SJSA1 (cell line): Measurements from ENCODE around the gene CCDC63. TPM values are rescaled to one million over a fixed set of nuclear protein-coding genes. Genes with fewer than 3 reads are reported as not detected.

ENCODE experiments used
- DNase-seq, 2 experiments: peaks; one replicate each; pipeline ENCODE4 v3.0.0-alpha.2; 2015 to 2020; ENCODE audit warnings: low spot score in 2 of 2, low read depth in 1 of 2
- H3K27ac ChIP-seq: fragments of 250-450 bp; sonication (Bioruptor Pico); 2 replicates; pipeline ENCODE4 v1.5.1; 2020; ENCODE audit warnings: mild to moderate bottlenecking, moderate library complexity
- H3K27me3 ChIP-seq: fragments of 250-450 bp; sonication (Bioruptor Pico); replicated peaks from 2 replicates; pipeline ENCODE4 v1.5.1; 2020; ENCODE audit warnings: mild to moderate bottlenecking, moderate library complexity
- H3K36me3 ChIP-seq: fragments of 250-450 bp; sonication (Bioruptor Pico); 2 replicates; pipeline ENCODE4 v1.5.1; 2020; ENCODE audit warnings: mild to moderate bottlenecking
- H3K4me1 ChIP-seq: fragments of 250-450 bp; sonication (Bioruptor Pico); replicated peaks from 2 replicates; pipeline ENCODE4 v1.6.1; 2021; ENCODE audit warnings: mild to moderate bottlenecking
- H3K4me3 ChIP-seq: fragments of 250-450 bp; sonication (Bioruptor Pico); 2 replicates; pipeline ENCODE4 v1.5.1; 2020; ENCODE audit warnings: mild to moderate bottlenecking
- H3K9me3 ChIP-seq: fragments of 250-450 bp; sonication (Bioruptor Pico); replicated peaks from 2 replicates; pipeline ENCODE4 v1.5.1; 2020; ENCODE audit warnings: mild to moderate bottlenecking
- total RNA-seq: library from RNA; depleted of rRNA; stranded (reverse); fragments of >200 nt; shearing (Covaris generic); gene quantifications from 2 replicates; pipeline ENCODE4 v1.2.3, GENCODE V29; 2014

CCDC63 gene
- total RNA-seq, 1 experiment from 2014 or later: not detected

GRCh38 chr12:110821917-110822316, 24.9 kb upstream of the CCDC63 start:
- DNase-seq: no peak
- no peaks in the 10 kb centered on the region; the same call in none of the 2 replicates for H3K27me3 ChIP-seq

GRCh38 chr12:110822821-110823415, 23.9 kb upstream of the CCDC63 start:
- Histone ChIP-seq H3K27ac (no peak overlapping the region), H3K36me3 (no peaks in the 10 kb centered on the region), H3K4me1 (no peaks in the 10 kb centered on the region), H3K27me3 (no peaks in the 10 kb centered on the region; the same call in 1 of the 2 replicates), H3K4me3 (no peak overlapping the region), H3K9me3 (no peaks in the 10 kb centered on the region)
- DNase-seq: no peak

More at GRCh38 chr12:110821917-110822316, 24.9 kb upstream of the CCDC63 start:
- Histone ChIP-seq H3K27ac (no peak overlapping the region), H3K4me3 (no peak overlapping the region), H3K4me1 (no peaks in the 10 kb centered on the region), H3K9me3 (no peaks in the 10 kb centered on the region), H3K36me3 (no peaks in the 10 kb centered on the region)

- no peaks in the 10 kb centered on the region for H3K4me1 ChIP-seq
- no peak overlapping the region for H3K27ac ChIP-seq
- no peaks in the 10 kb centered on the region; the same call in 1 of the 2 replicates for H3K27me3 ChIP-seq
- no peak overlapping the region for H3K4me3 ChIP-seq
- H3K36me3 ChIP-seq: no peaks in the 10 kb centered on the region
- no peak for DNase-seq
- H3K9me3 ChIP-seq: no peaks in the 10 kb centered on the region
These were observed 22.4 kb upstream of the CCDC63 start for GRCh38 chr12:110824342-110824741.

- Histone ChIP-seq H3K4me1 (no peaks in the 10 kb centered on the region), H3K27me3 (no peaks in the 10 kb centered on the region; the same call in 1 of the 2 replicates), H3K4me3 (no peak overlapping the region), H3K9me3 (no peaks in the 10 kb centered on the region), H3K27ac (no peak overlapping the region), H3K36me3 (no peaks in the 10 kb centered on the region)
- no peak for DNase-seq
These were observed 21.3 kb upstream of the CCDC63 start for GRCh38 chr12:110825530-110825929.

- Histone ChIP-seq H3K9me3 (no peaks in the 10 kb centered on the region), H3K27ac (no peak overlapping the region), H3K27me3 (no peaks in the 10 kb centered on the region; the same call in 1 of the 2 replicates), H3K4me3 (no peak overlapping the region), H3K36me3 (no peaks in the 10 kb centered on the region), H3K4me1 (no peaks in the 10 kb centered on the region)
- DNase-seq: peak; percentile 46 to 71
These were observed 20.1 kb upstream of the CCDC63 start for GRCh38 chr12:110826592-110827200.

GRCh38 chr12:110829308-110829707, 17.5 kb upstream of the CCDC63 start:
- Histone ChIP-seq H3K36me3 (no peaks in the 10 kb centered on the region), H3K27me3 (no peaks in the 10 kb centered on the region; the same call in 1 of the 2 replicates), H3K27ac (no peak overlapping the region), H3K4me3 (no peak overlapping the region), H3K4me1 (no peaks in the 10 kb centered on the region), H3K9me3 (no peaks in the 10 kb centered on the region)
- no peak for DNase-seq

GRCh38 chr12:110836291-110836690, 10.5 kb upstream of the CCDC63 start:
- Histone ChIP-seq H3K4me3 (no peak overlapping the region), H3K9me3 (no peaks in the 10 kb centered on the region), H3K27ac (no peak overlapping the region), H3K4me1 (no peaks in the 10 kb centered on the region), H3K36me3 (no peaks in the 10 kb centered on the region), H3K27me3 (no peaks in the 10 kb centered on the region; the same call in 1 of the 2 replicates)
- DNase-seq: no peak

GRCh38 chr12:110841007-110841406, 5.8 kb upstream of the CCDC63 start:
- Histone ChIP-seq H3K4me1 (no peaks in the 10 kb centered on the region), H3K27ac (no peak overlapping the region), H3K4me3 (no peak overlapping the region)

GRCh38 chr12:110844131-110844530, 2.7 kb upstream of the CCDC63 start:
- no peak overlapping the region for H3K27ac ChIP-seq
- H3K9me3 ChIP-seq: no peaks in the 10 kb centered on the region
- H3K4me3 ChIP-seq: no peak overlapping the region
- no peaks in the 10 kb centered on the region for H3K36me3 ChIP-seq
- DNase-seq: no peak
- peaks cover 5% of the 10 kb centered on the region for H3K4me1 ChIP-seq
- peaks cover 34% of the 10 kb centered on the region for H3K27me3 ChIP-seq

More at GRCh38 chr12:110841007-110841406, 5.8 kb upstream of the CCDC63 start:
- Histone ChIP-seq H3K36me3 (no peaks in the 10 kb centered on the region), H3K9me3 (no peaks in the 10 kb centered on the region), H3K27me3 (peaks cover 13% of the 10 kb centered on the region)
- no peak for DNase-seq

GRCh38 chr12:110844551-110845338, 2.0 kb upstream of the CCDC63 start:
- no peak for DNase-seq
- Histone ChIP-seq H3K27me3 (peaks cover 35% of the 10 kb centered on the region), H3K27ac (no peak overlapping the region), H3K4me3 (no peak overlapping the region), H3K36me3 (no peaks in the 10 kb centered on the region), H3K9me3 (no peaks in the 10 kb centered on the region), H3K4me1 (peaks cover 5% of the 10 kb centered on the region)

- Histone ChIP-seq H3K27me3 (peaks cover 38% of the 10 kb centered on the region), H3K4me1 (peaks cover 5% of the 10 kb centered on the region), H3K9me3 (no peaks in the 10 kb centered on the region), H3K36me3 (no peaks in the 10 kb centered on the region), H3K27ac (no peak overlapping the region), H3K4me3 (no peak overlapping the region)
- DNase-seq: no peak
These were observed 1.5 kb upstream of the CCDC63 start for GRCh38 chr12:110845339-110845682.

- Histone ChIP-seq H3K36me3 (no peaks in the 10 kb centered on the region), H3K27me3 (peaks cover 51% of the 10 kb centered on the region), H3K4me3 (no peak overlapping the region), H3K9me3 (no peaks in the 10 kb centered on the region), H3K4me1 (peaks cover 5% of the 10 kb centered on the region), H3K27ac (no peak overlapping the region)
- DNase-seq: no peak
These were observed 1.6 kb downstream of the CCDC63 start for GRCh38 chr12:110848314-110848923.

GRCh38 chr12:110849221-110849620, 2.4 kb downstream of the CCDC63 start:
- Histone ChIP-seq H3K27ac (no peak overlapping the region), H3K36me3 (no peaks in the 10 kb centered on the region), H3K4me3 (no peak overlapping the region), H3K9me3 (no peaks in the 10 kb centered on the region), H3K4me1 (peaks cover 5% of the 10 kb centered on the region), H3K27me3 (peaks cover 51% of the 10 kb centered on the region)
- DNase-seq: no peak
